ENCODE results near the gene SPEG.

- TF ChIP-seq, protein P1, sequence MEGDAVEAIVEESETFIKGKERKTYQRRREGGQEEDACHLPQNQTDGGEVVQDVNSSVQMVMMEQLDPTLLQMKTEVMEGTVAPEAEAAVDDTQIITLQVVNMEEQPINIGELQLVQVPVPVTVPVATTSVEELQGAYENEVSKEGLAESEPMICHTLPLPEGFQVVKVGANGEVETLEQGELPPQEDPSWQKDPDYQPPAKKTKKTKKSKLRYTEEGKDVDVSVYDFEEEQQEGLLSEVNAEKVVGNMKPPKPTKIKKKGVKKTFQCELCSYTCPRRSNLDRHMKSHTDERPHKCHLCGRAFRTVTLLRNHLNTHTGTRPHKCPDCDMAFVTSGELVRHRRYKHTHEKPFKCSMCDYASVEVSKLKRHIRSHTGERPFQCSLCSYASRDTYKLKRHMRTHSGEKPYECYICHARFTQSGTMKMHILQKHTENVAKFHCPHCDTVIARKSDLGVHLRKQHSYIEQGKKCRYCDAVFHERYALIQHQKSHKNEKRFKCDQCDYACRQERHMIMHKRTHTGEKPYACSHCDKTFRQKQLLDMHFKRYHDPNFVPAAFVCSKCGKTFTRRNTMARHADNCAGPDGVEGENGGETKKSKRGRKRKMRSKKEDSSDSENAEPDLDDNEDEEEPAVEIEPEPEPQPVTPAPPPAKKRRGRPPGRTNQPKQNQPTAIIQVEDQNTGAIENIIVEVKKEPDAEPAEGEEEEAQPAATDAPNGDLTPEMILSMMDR (conservative IDR thresholded peaks at IDR 0.05): no peak
- TF ChIP-seq ZFX (IDR thresholded peaks at IDR 0.05): no peak
Measured at GRCh38 chr2:219422952-219423534, 11.6 kb upstream of the SPEG start.

Measured in C4-2B (cell line).